Measurements from ENCODE around the gene SERP2. TPM values are rescaled to one million over a fixed set of nuclear protein-coding genes. Genes with fewer than 3 reads are reported as not detected.

The SERP2 gene
- total and polyA plus RNA-seq, 2 of the 8 experiments (the other 6 are each of a cell fraction or from before 2014, with no cell fraction given) = 2.0 to 2.3 TPM

DNA sequence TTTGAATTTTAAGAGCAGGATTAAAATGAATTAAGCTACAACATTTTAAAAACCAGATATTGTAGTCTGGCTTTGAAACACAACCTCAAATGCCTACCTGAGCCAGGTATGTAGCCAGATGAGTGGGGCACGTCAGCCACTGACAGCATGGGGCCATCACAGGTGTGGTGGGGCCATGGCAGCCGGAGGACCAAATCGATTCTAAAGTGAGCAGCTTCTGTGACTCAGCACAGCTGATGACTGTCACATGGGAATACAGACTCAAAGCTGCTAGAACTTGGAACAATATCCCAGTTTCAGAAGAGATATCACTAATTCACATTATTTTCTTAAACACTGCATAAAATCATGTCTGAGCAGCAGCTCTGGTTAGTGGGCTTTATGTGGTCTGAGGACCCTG, 52.8 kb downstream of the SERP2 start:
- Histone ChIP-seq H2BK12ac (ENCODE audit: low read depth, low read length) (no peak overlapping the region), H3K79me1 (ENCODE audit: low read depth, low read length) (no peaks in the 10 kb centered on the region; the same call in 1 of the 2 replicates), H2BK15ac (ENCODE audit: low read length) (no peak overlapping the region), H3K79me2 (ENCODE audit: control insufficient read depth in 1 of 2, insufficient read depth in 2 of 2, low read length in 2 of 2) (no peaks in the 10 kb centered on the region), H2BK120ac (replicated peaks; ENCODE audit: low read depth, low read length) (no peak overlapping the region), H3K4me1 (replicated peaks in 1 of 4; ENCODE audit: control insufficient read depth in 3 of 4, insufficient read depth in 4 of 4, low read length in 3 of 4) (no peaks in the 10 kb centered on the region), H2BK20ac (ENCODE audit: low read length) (no peak overlapping the region), H3K9me3 (ENCODE audit: insufficient read depth in 2 of 2, low read depth in 1 of 2, low read length in 1 of 2) (no peaks in the 10 kb centered on the region; a peak in 1 of 4 replicates), H2AFZ (ENCODE audit: low read length) (no peak overlapping the region), H4K20me1 (replicated peaks in 1 of 2; ENCODE audit: control insufficient read depth in 1 of 2, insufficient read depth in 2 of 2, low read length in 2 of 2) (no peaks in the 10 kb centered on the region), H3K27me3 (replicated peaks in 1 of 4; ENCODE audit: control insufficient read depth in 3 of 4, extremely low read depth in 1 of 4, insufficient read depth in 3 of 4, low read length in 3 of 4) (no peaks in the 10 kb centered on the region), H3K9ac (replicated peaks in 1 of 4; ENCODE audit: extremely low read depth in 1 of 4, low read depth in 3 of 4, low read length in 3 of 4) (no peak overlapping the region), H4K91ac (replicated peaks; ENCODE audit: insufficient read length, low read length) (no peak overlapping the region), H3K23ac (ENCODE audit: insufficient read length) (no peak overlapping the region), H2BK5ac (ENCODE audit: low read depth, low read length) (no peak overlapping the region), H3K23me2 (ENCODE audit: low read depth, low read length) (0 out of 2 replicates have a peak, but pooled peaks cover 2% of the 10 kb centered on the region), H2AK5ac (ENCODE audit: low read depth, low read length) (no peak overlapping the region), H3K4ac (replicated peaks; ENCODE audit: insufficient read length, low read depth, low read length) (no peak overlapping the region), H3K14ac (ENCODE audit: insufficient read length) (no peak overlapping the region), H3K4me2 (ENCODE audit: insufficient read depth in 1 of 2, low read depth in 2 of 2, low read length in 2 of 2) (no peak overlapping the region), H3K4me3 (ENCODE audit: extremely low read depth in 1 of 4, insufficient read depth in 2 of 4, low read depth in 3 of 4, low read length in 4 of 4) (no peak overlapping the region), H3K18ac (ENCODE audit: extremely low read depth, low read length) (no peak overlapping the region), H3K56ac (replicated peaks; ENCODE audit: insufficient read length, low read depth, low read length) (no peak overlapping the region), H4K8ac (ENCODE audit: extremely low read depth, insufficient read depth, low read length) (no peak overlapping the region), H3K36me3 (ENCODE audit: control insufficient read depth in 2 of 4, insufficient read depth in 4 of 4, low read length in 3 of 4) (no peaks in the 10 kb centered on the region), H3K27ac (ENCODE audit: low read depth, low read length) (no peak overlapping the region), H4K5ac (ENCODE audit: insufficient read length, low read depth, low read length) (no peak overlapping the region)
- CTCF ChIA-PET (ENCODE audit: partially characterized antibody) = interaction anchor here (0.6 to 1.2 kb wide), 4 partner anchors 11 to 467 kb away, joined by 3 read pairs; no protein-coding TSS in a partner anchor
- POLR2A ChIA-PET (ENCODE audit: partially characterized antibody) = interaction anchor here (8.1 kb wide), 1 partner anchor 8 kb away, joined by 80 read pairs; no protein-coding TSS in a partner anchor
- no peak for DNase-seq (ENCODE audit: low read depth in 1 of 2, low spot score in 2 of 2)
- no peak for FAIRE-seq
- WGBS, 2 experiments (ENCODE audit: extremely low coverage in 1 of 2, insufficient coverage in 1 of 2, insufficient read length in 1 of 2, insufficient replicate concordance in 2 of 2, low coverage in 1 of 2, low lambda C conversion rate in 2 of 2, missing lambda C conversion rate in 1 of 2) = 83% methylated on average over 3 of the region's 3 CpGs; no CpG with 5 or more reads in 1 of the 2 experiments
- TF ChIP-seq, protein P1, sequence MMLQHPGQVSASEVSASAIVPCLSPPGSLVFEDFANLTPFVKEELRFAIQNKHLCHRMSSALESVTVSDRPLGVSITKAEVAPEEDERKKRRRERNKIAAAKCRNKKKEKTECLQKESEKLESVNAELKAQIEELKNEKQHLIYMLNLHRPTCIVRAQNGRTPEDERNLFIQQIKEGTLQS (IDR thresholded peaks at IDR 0.05; ENCODE audit: insufficient read depth, low read depth, low read length) = no peak
- TF ChIP-seq TAF1 (IDR thresholded peaks at IDR 0.05; ENCODE audit: low read depth, low read length) (no peak), NANOG (IDR thresholded peaks at IDR 0.05; ENCODE audit: insufficient read depth, low read depth, low read length, poor library complexity, severe bottlenecking) (no peak), MAFK (IDR thresholded peaks at IDR 0.05; ENCODE audit: low read depth, low read length) (no peak)
- TF ChIP-seq, protein P2, sequence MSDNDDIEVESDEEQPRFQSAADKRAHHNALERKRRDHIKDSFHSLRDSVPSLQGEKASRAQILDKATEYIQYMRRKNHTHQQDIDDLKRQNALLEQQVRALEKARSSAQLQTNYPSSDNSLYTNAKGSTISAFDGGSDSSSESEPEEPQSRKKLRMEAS (IDR thresholded peaks at IDR 0.05) = no peak
- TF ChIP-seq, protein P3, sequence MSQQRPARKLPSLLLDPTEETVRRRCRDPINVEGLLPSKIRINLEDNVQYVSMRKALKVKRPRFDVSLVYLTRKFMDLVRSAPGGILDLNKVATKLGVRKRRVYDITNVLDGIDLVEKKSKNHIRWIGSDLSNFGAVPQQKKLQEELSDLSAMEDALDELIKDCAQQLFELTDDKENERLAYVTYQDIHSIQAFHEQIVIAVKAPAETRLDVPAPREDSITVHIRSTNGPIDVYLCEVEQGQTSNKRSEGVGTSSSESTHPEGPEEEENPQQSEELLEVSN (IDR thresholded peaks at IDR 0.05) = no peak
